RPMI8226 (cell line): ENCODE results near the gene CRIM1.
"Not testable (repeated sequence)": the region's sequence is repeated elsewhere in the genome, so short reads cannot be mapped to it uniquely, and the experiment has no call there.

Experiments
- DNase-seq: peaks from one replicate; pipeline ENCODE4 v3.0.0-alpha.2; 2015

The CRIM1 gene, protein sequence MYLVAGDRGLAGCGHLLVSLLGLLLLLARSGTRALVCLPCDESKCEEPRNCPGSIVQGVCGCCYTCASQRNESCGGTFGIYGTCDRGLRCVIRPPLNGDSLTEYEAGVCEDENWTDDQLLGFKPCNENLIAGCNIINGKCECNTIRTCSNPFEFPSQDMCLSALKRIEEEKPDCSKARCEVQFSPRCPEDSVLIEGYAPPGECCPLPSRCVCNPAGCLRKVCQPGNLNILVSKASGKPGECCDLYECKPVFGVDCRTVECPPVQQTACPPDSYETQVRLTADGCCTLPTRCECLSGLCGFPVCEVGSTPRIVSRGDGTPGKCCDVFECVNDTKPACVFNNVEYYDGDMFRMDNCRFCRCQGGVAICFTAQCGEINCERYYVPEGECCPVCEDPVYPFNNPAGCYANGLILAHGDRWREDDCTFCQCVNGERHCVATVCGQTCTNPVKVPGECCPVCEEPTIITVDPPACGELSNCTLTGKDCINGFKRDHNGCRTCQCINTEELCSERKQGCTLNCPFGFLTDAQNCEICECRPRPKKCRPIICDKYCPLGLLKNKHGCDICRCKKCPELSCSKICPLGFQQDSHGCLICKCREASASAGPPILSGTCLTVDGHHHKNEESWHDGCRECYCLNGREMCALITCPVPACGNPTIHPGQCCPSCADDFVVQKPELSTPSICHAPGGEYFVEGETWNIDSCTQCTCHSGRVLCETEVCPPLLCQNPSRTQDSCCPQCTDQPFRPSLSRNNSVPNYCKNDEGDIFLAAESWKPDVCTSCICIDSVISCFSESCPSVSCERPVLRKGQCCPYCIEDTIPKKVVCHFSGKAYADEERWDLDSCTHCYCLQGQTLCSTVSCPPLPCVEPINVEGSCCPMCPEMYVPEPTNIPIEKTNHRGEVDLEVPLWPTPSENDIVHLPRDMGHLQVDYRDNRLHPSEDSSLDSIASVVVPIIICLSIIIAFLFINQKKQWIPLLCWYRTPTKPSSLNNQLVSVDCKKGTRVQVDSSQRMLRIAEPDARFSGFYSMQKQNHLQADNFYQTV

DNA sequence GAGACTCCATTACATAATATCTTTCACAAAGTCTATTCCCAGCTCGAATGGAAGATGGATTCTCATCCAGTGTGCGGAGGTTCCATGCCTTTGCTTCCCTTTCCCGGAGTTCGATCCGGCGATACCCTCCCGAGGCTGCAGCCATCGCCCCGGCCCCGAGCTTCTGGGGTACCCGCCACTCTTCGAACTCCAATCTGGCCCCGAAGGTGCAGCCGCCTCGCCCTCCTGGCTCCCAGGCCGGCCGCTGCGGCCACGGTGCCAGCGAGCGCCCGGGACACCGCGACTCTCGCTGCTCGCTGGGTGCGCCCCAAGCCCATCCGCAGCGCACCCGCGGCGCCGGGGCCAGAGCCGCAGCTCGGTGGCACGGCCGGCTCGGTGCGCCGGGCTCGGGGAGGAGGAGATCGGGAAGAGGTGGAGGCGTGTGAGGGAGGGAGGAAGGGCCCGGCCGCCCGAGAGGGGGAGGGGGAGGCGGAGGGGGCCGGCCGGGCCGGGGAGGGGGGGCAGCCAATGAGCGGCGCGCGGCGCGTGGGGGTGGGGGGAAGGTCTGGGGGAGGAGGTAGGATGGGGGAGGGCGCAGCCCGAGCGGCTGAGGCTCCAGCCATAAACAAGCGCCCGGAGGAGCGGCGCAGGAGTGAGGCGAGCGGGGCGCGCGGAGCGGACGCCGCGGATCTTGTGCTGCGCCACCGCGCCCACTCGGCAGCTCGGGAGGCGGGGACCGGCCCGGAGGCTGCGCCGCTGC is at the start of gene CRIM1:
CRIM1 (plus strand) TSS at position 628 of the 739 bp plus-strand sequence. CDS start 515 bp downstream, outside the sequence.
- DNase-seq: peak; percentile 79

- DNase-seq: no peak
These were observed 48.1 kb upstream of the CRIM1 start for GRCh38 chr2:36307441-36307840.

- DNase-seq: not testable (repeated sequence)
These were observed 45.1 kb upstream of the CRIM1 start for GRCh38 chr2:36310444-36310843.

DNA sequence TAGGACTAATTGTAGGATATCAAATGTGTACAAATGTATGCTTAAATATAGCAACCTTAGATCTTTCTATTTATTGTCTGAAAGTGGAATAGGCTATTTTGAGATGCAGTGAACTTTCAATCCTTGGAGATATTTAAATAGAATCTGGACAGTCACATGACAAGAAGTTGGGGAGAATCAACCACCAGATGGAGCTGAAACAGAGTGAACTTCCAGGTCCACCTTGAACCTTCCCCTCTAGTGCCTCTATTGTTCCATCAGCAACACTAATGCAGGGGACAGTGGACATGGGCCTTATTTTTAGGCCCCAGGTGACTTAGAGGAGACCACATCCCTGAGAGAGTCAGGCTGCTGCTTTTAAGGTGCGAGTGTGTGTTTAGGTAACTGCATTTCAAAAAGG is 37.0 kb upstream of the CRIM1 start:
- no peak for DNase-seq

DNA sequence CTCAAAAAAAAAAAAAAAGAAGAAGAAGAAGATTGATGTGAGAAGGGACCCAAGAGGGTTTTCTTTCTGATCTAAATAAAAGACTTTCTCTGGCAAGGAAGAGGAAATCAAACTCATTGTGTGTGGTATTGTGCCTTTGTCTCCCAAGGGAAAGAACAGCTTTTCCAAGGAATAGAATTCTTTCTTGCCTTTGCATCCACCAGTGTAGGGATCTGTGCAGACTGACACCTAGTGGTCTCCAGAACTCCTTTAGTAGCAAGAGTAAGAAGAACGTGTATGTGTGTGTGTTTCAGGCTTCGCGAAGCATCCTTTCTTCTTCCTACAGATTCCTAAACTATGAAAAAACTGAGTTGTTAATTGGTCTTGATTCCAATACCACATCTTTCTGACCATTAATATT is 33.5 kb upstream of the CRIM1 start:
- DNase-seq: no peak

- DNase-seq: no peak
These were observed 29.3 kb upstream of the CRIM1 start for GRCh38 chr2:36326286-36326685.

DNA sequence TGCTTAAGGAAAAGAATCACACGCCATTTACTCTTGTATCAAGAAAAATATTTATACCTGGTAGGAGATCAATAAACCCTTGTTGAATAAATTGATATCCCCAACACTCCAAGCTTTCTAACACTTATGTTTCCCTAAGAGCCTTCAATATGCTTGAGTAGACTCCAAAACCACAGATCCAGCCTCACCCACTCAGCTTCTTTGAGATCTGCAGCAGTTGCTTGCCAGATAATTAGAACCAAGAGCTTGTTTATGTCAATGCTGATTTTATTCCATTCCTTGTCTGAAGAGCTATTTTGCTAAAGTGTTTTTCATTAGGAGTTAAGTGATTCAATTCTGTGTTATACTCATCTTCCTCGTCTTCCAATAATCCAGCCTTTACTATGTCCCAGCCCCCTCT is 26.3 kb upstream of the CRIM1 start:
- no peak for DNase-seq

DNA sequence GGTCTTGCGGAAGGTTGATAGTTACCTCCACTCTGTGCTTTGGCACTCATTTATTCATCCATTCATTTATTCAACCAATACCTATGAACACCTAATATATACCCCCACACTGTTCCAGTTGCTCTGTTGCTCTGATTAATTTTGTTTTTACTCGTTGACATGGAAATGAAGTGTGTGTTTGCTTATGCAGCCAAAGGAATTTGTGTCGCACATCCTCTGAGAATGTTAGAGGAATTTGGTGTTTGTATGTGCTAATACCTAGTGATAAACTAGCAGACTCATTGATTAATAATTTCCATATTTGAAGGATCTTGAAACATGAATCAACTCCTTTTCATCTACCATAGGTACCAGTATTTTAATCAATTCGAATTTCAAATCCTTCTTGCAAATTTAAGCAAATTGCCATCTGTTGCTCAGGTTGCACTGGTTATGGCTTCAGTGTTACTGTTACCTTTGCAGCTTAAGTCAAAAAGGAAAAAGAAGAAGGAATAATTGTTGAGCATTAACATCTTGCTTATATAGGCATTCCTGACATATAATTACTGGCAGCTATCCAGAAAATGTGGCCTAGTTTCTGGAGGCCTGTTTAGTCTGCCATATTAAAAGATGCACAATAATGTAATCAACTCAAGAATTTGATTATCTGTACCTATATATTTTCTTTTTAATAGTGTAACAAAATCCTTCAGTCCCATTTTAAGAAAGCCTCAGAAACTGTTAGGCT is 25.7 kb upstream of the CRIM1 start:
- no peak for DNase-seq

DNA sequence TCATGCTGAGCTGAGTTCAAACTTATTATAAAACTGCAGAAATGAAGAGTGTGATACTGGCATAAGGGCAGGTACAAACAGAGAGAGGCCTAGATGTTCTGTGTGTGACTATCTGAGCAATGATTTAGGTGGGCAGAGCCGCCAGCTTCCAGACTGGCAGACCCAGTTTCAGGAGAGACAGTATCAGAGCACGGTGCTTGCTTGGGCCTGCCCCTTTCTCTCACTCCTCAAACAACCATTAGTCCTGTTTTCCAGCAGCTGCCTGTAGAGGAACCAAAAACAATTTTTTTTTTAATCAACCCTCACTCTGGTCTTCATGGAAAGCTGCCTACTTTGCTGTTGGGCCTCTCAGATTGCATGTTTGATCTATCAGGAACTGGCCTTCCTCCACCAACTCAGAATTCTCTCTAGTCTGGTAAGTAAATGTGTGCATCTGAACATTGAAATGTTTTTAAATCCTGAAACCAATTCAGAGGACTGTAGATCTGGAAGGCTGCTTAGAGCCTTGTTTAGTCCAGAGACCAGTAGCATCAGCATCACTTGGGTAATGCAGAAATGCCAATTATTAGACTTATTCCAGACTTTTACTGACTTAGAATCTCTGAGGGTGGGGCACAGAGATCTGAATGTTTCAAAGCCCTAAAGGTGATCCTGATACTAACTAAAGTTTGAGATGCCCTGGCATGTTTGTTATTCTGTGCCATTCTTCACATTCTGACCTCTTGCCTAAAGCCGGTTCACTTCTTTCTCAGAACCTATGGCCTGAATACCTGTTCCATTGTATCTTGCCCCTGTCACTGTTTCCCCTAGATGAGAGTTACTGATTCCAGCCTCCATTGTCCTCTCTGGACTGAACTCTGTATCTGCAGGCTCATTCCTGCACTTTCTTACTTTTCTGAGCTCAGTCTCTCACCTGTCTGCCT is 24.8 kb upstream of the CRIM1 start:
- no peak for DNase-seq

GRCh38 chr2:36333350-36334012 is 22.1 kb upstream of the CRIM1 start:
- peak; percentile 20 for DNase-seq

DNA sequence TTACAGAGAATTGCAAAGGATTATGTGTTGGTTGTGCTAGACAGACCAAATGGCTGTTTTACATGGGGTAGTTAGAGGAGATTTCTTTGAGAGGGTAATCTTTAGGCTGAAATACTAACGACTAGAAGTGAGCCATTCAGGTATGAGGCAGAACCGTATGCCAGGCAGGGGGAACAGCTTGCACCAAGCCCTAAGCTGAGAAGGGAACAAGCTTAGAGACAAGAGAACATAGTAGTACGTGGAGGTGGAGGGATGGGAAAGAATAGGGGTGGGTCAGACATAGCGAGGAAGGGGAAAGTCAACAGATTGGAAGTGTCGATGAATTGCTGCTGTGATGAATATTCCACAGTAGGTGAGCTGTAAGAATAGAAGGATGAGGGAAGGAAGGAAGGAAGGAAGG is 20.0 kb upstream of the CRIM1 start:
- no peak for DNase-seq

- no peak for DNase-seq
These were observed 19.3 kb upstream of the CRIM1 start for GRCh38 chr2:36336321-36336720.

- DNase-seq: no peak
These were observed 18.2 kb upstream of the CRIM1 start for GRCh38 chr2:36337354-36337753.

- no peak for DNase-seq
These were observed 17.3 kb upstream of the CRIM1 start for GRCh38 chr2:36338124-36338826.

DNA sequence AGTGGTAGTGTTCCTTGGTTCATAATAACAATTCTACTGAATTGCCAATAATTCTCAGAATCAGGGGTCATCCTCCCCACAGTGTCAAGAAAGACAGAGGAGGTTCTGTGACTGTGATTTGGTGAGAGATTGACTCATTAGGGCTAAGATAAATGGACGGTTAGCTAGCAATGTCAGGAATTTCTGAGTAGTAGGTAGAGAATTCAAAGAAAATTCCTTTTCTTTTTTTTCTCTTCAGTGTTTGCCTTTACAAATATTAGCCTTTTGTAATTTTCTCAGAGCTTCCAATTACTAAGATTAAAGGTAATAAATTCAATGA is 16.8 kb upstream of the CRIM1 start:
- DNase-seq: no peak

DNA sequence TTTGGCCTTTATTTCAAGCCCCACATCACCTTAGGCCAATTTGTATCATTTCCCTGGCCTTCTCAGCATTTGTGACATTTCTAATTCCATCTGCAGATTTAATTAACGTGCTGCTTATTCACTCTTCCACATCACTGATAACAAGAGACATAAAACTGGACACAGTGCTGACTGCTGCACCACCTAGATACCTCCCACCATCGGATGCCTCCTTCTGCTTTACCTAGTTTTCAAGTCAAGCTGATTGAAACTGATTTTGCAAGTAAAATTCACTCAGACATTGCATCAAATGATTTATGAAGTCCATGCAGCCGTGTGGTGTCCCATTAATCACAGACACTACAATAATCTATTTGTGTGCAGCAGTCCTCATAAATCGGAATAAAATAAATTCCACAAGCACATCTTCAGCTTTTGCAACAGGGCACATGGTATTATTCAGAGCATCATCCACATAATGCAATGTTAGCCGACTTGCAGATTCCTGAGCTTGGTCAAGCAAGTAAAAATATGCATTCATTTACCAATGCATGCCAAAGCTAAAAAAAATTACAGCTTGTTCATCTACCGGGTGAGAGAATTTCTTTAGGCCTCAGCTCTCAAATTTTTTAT is 15.9 kb upstream of the CRIM1 start:
- no peak for DNase-seq

DNA sequence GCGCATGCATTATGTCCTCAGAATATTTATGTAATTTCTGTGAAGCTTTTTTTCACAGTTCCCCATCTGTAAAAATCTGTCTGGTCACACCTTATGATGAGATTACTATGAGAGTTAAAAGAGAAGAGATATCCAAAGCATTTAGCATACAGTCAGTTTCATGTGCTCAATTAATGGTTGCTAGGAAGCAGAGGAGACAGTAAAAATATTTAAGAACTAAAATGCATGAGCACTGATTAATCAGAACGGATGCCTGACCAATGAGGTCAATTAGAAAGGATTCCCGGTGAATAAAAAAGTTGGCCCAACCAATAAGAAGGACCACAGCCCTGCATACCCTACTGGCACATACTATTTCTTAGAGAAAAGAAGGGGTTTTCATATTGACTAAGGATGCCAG is 12.0 kb upstream of the CRIM1 start:
- no peak for DNase-seq

DNA sequence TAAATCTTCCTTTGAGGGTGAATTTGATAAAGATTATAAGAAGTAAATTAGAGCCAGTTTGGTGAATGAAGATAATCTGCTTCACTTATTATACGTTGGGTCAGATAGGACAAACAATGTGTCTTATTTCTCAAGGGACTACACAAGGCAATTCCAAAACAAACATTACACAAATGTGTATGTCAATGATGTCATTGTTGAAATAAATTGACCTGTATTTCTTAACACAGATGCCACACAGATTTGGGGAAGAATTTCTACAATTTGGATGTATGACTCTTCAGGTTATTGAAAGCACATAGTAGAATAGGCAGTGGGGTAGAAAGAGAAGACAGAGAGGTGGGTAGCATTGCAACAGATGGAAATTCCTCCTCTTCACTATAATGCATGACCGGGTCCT is 6.9 kb upstream of the CRIM1 start:
- no peak for DNase-seq

DNA sequence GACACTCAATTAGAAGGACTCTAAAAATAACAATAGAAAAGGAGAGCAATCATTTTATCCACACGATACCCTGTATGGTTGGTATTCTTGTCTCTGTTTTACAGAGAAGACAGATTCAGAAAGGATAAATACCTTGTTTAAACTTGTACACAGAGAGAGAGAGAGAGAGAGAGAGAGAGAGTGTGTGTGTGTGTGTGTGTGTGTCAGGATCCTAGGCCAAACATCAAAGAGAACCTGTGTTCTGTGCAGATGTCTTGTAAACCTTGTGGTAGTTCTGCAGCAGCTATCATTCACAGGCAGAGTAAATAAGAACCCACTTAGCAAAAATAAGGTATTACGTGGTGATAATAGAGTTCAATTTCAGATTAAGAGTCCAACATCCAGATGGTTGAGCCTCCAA is 4.3 kb upstream of the CRIM1 start:
- DNase-seq: no peak
